ENCODE measurements around the gene MARCHF9. TPM values are rescaled to one million over a fixed set of nuclear protein-coding genes. Genes with fewer than 3 reads are reported as not detected.
"Not testable (repeated sequence)": the region's sequence is repeated elsewhere in the genome, so short reads cannot be mapped to it uniquely, and the experiment has no call there.

MARCHF9 gene
- total RNA-seq, 2 experiments from 2014 or later, result 10.4 to 10.8 TPM

DNA sequence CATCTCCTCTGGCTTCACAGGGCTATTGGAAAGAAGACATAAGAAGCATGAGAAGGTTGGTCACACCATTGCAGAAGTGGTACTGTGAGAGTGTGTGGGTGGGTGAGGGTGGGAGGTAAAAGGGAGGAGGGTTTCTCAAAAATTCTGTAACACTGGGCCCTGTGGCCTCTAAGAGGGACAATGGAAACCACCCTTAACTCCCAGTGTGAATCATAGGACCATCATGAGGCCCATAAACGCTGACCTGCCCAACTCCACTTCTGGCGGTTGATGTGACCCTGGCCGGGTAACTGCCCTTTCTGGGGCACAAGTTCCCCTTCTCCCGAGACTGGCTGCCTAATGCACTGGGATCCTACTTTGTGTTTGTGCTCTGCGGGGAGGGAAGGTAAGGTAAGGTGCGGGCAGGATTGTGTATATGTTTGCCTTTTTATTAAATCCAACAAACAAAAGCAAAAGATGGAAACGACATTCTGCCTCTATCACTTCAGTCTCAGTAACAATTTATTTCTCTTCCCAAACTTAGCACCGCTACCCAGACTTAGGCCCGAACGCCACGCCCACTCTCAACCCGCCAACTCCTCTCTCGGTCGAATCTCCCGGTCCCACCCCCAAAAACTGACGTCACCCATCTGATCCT, 16.5 kb downstream of the MARCHF9 start:
- Mint-ChIP-seq H3K4me1 (ENCODE audit: low read depth) (peaks cover 31% of the 10 kb centered on the region), H3K9me3 (no peaks in the 10 kb centered on the region), H3K27me3 (ENCODE audit: low read depth) (peaks cover 5% of the 10 kb centered on the region), H3K36me3 (ENCODE audit: low read depth) (peaks cover 29% of the 10 kb centered on the region), H3K27ac (peak overlapping the region; percentile 95), H3K4me3 (peak overlapping the region; percentile 98)
- CTCF ChIA-PET, result interaction anchor here (1.0 to 1.8 kb wide), 2 partner anchors 11 to 61 kb away, joined by 3 to 7 read pairs; no protein-coding TSS in a partner anchor
- intact Hi-C loops (cut with micrococcal nuclease), result no loop called here
- DNase-seq, result peak; percentile 92

GRCh38 chr12:57771873-57772428, 17.0 kb downstream of the MARCHF9 start, which contains the start of gene METTL1:
Gene METTL1 (minus strand): TSS chr12:57772105. CDS start chr12:57772083, 22 bp downstream.
- Mint-ChIP-seq H3K27me3 (ENCODE audit: low read depth) (peaks cover 2% of the 10 kb centered on the region), H3K4me1 (ENCODE audit: low read depth) (peaks cover 25% of the 10 kb centered on the region), H3K9me3 (no peaks in the 10 kb centered on the region), H3K27ac (peak within 1 kb of the TSS; percentile 95), H3K36me3 (ENCODE audit: low read depth) (peaks cover 29% of the 10 kb centered on the region), H3K4me3 (peak within 1 kb of the TSS; percentile 98)
- DNase-seq, result peak; percentile 97
- CTCF ChIA-PET, result interaction anchor here (1.0 to 1.8 kb wide), 5 partner anchors 10 to 133 kb away, joined by 3 to 7 read pairs (median 5); no protein-coding TSS in a partner anchor
- intact Hi-C loops (cut with micrococcal nuclease), result loop anchor here (1.0 kb wide), 6 partner anchors 10 to 250 kb away; partner anchors contain the start of genes ATP23, CDK4, MBD6 and TSFM

DNA sequence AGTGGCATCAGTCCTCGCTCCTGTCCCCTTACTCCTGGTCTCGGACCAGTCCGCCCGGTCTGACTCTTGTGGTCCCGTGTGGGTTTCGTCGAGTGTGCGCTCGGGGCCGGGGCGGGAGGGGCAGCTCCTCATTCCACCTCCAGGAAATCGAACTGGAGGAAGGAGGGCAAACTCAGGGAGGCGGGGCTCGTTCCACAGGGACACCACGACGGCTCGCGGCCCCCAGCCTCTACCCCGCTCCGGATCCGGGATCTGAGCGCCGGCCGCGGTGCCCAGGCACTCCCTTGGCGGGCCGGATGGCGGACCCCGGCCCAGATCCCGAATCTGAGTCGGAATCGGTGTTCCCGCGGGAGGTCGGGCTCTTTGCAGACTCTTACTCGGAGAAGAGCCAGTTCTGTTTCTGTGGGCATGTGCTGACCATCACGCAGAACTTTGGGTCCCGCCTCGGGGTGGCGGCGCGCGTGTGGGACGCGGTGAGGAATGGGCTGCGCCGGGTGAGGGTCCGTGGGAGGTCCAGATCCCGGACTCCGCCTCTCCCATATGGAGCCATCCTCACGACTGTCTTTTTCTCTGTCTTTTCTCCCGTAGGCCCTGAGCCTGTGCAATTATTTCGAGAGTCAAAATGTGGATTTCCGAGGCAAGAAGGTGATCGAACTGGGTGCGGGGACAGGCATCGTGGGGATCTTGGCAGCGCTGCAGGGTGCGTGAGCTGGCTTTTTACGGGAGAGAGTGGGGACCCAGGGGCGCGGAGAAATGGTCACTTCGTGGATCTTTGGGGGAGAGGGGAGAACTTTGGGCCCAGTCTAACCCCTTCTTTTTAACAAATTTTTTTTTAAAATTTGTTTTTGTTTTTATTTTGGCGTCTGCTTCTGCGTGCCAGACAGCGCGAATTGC, 17.8 kb downstream of the MARCHF9 start, which contains the start of gene EEF1AKMT3:
Gene EEF1AKMT3, plus strand, starts transcription at position 186 of the 894 bp plus-strand sequence. Its CDS starts 111 bp downstream, at position 297.
- peaks cover 22% of the 10 kb centered on the region for H3K4me1 Mint-ChIP-seq (ENCODE audit: low read depth)
- CTCF ChIA-PET, result interaction anchor here (1.0 to 1.8 kb wide), 5 partner anchors 9 to 132 kb away, joined by 3 to 7 read pairs (median 5); no protein-coding TSS in a partner anchor
- intact Hi-C loops (cut with micrococcal nuclease), result loop anchor here (1.0 kb wide), 6 partner anchors 10 to 250 kb away; partner anchors contain the start of genes ATP23, CDK4, MBD6 and TSFM
- H3K27ac Mint-ChIP-seq, result peak within 1 kb of the TSS; percentile 95
- DNase-seq, result peak; percentile 53
- H3K4me3 Mint-ChIP-seq, result peak within 1 kb of the TSS; percentile 98
- H3K27me3 Mint-ChIP-seq (ENCODE audit: low read depth), result peaks cover 2% of the 10 kb centered on the region
- no peaks in the 10 kb centered on the region for H3K9me3 Mint-ChIP-seq
- peaks cover 29% of the 10 kb centered on the region for H3K36me3 Mint-ChIP-seq (ENCODE audit: low read depth)

DNA sequence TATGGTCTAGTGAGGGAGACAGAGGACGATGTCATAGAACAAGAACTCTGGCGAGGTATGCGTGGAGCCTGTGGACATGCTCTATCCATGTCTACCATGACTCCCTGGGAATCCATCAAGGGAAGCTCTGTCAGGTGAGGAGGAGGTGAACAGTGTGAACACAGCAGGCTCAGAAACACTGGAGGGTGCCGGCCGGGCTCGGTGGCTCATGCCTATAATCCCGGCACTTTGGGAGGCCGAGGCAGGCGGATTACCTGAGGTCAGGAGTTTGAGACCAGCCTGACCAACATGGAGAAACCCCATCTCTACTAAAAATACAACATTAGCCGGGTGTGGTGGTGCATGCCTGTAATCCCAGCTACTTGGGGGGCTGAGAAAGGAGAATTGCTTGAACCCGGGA, 19.7 kb downstream of the MARCHF9 start:
- H3K36me3 Mint-ChIP-seq (ENCODE audit: low read depth), result peaks cover 15% of the 10 kb centered on the region
- CTCF ChIA-PET, result interaction anchor here (0.6 kb wide), 1 partner anchor 51 kb away, joined by 3 read pairs; no protein-coding TSS in a partner anchor
- H3K4me3 Mint-ChIP-seq, result not testable (repeated sequence)

DNA sequence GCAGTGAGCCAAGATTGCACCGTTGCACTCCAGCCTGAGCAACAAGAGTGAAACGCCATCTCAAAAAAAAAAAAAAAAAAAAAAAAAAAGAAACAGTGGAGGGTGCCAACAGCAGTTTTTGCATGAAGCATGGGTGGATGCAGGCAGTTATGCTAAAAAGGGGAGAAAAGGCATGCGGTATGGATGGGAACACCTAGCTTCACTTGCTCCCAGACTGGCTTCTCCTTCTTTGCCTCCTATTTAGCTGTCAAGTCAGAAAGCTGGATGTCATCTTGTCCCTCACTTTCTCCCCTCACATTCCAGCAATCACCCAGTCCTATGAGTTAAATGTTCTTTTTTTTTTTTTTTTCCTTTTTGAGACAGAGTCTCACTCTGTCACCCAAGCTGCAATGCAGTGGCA, 20.1 kb downstream of the MARCHF9 start:
- Mint-ChIP-seq H3K4me1 (ENCODE audit: low read depth) (peaks cover 22% of the 10 kb centered on the region), H3K36me3 (ENCODE audit: low read depth) (peaks cover 13% of the 10 kb centered on the region), H3K27ac (no peak overlapping the region), H3K4me3 (no peak overlapping the region), H3K27me3 (ENCODE audit: low read depth) (peaks cover 2% of the 10 kb centered on the region), H3K9me3 (no peaks in the 10 kb centered on the region)
- DNase-seq, result no peak
- intact Hi-C loops (cut with micrococcal nuclease), result no loop called here
- CTCF ChIA-PET, result interaction anchor here (0.6 to 1.2 kb wide), 3 partner anchors 15 to 51 kb away, joined by 3 to 5 read pairs (median 3); no protein-coding TSS in a partner anchor

More for the DNA sequence above, 19.7 kb downstream of the MARCHF9 start:
- H3K27ac Mint-ChIP-seq; H3K9me3 Mint-ChIP-seq; H3K27me3 Mint-ChIP-seq (ENCODE audit: low read depth); intact Hi-C loops (cut with micrococcal nuclease); DNase-seq: not testable (repeated sequence)
- peaks cover 22% of the 10 kb centered on the region for H3K4me1 Mint-ChIP-seq (ENCODE audit: low read depth)

GRCh38 chr12:57775563-57776246, 20.8 kb downstream of the MARCHF9 start:
- CTCF ChIA-PET, result interaction anchor here (0.7 to 1.2 kb wide), 3 partner anchors 11 to 27 kb away, joined by 3 to 5 read pairs (median 3); no protein-coding TSS in a partner anchor
- intact Hi-C loops (cut with micrococcal nuclease), result no loop called here
- H3K27ac Mint-ChIP-seq, result no peak overlapping the region

DNA sequence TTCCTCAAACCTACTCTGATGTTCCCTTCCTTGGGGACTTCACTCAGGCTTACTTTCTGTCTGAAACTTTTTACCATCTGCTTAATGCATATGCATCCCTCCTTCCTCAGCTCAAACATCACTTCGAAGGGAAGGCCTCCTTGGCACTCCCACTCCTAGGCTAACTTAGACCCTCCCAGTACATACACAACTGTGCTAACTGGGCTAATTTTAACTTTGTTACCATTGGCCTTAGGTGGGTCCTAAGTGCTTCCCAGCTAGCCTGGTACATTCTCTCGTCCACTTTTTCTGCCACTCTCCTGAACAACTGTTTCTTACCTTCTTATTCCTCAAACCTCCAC, 21.3 kb downstream of the MARCHF9 start:
- intact Hi-C loops (cut with micrococcal nuclease), result no loop called here
- no peak for DNase-seq
- H3K9me3 Mint-ChIP-seq, result no peaks in the 10 kb centered on the region

More at GRCh38 chr12:57775563-57776246, 20.8 kb downstream of the MARCHF9 start:
- Mint-ChIP-seq H3K4me3 (no peak overlapping the region), H3K27me3 (ENCODE audit: low read depth) (peaks cover 2% of the 10 kb centered on the region), H3K9me3 (no peaks in the 10 kb centered on the region), H3K4me1 (ENCODE audit: low read depth) (peaks cover 23% of the 10 kb centered on the region), H3K36me3 (ENCODE audit: low read depth) (peaks cover 10% of the 10 kb centered on the region)
- DNase-seq, result no peak

GRCh38 chr12:57777367-57777766, 22.5 kb downstream of the MARCHF9 start:
- H3K4me3 Mint-ChIP-seq, result no peak overlapping the region
- no peaks in the 10 kb centered on the region for H3K9me3 Mint-ChIP-seq
- intact Hi-C loops (cut with micrococcal nuclease), result no loop called here
- DNase-seq, result no peak
- CTCF ChIA-PET, result interaction anchor here (0.7 to 1.4 kb wide), 2 partner anchors 11 to 1018 kb away, joined by 3 to 5 read pairs; partner anchors contain the start of gene CYP27B1
- peaks cover 23% of the 10 kb centered on the region for H3K4me1 Mint-ChIP-seq (ENCODE audit: low read depth)
- H3K27ac Mint-ChIP-seq, result no peak overlapping the region
- peaks cover 5% of the 10 kb centered on the region for H3K36me3 Mint-ChIP-seq (ENCODE audit: low read depth)
- peaks cover 2% of the 10 kb centered on the region for H3K27me3 Mint-ChIP-seq (ENCODE audit: low read depth)

More for the DNA sequence above, 21.3 kb downstream of the MARCHF9 start:
- CTCF ChIA-PET, result interaction anchor here (1.1 to 1.2 kb wide), 2 partner anchors 17 to 27 kb away, joined by 3 to 5 read pairs; no protein-coding TSS in a partner anchor
- Mint-ChIP-seq H3K27ac (no peak overlapping the region), H3K36me3 (ENCODE audit: low read depth) (peaks cover 10% of the 10 kb centered on the region), H3K4me3 (no peak overlapping the region), H3K27me3 (ENCODE audit: low read depth) (peaks cover 2% of the 10 kb centered on the region), H3K4me1 (ENCODE audit: low read depth) (peaks cover 19% of the 10 kb centered on the region)

GRCh38 chr12:57777911-57778310, 23.0 kb downstream of the MARCHF9 start:
- no peak overlapping the region for H3K27ac Mint-ChIP-seq
- no peak for DNase-seq
- H3K4me3 Mint-ChIP-seq, result no peak overlapping the region
- CTCF ChIA-PET, result interaction anchor here (0.7 to 1.4 kb wide), 4 partner anchors 11 to 1019 kb away, joined by 3 to 5 read pairs (median 4); partner anchors contain the start of gene CYP27B1
- intact Hi-C loops (cut with micrococcal nuclease), result no loop called here
- H3K36me3 Mint-ChIP-seq (ENCODE audit: low read depth), result peaks cover 9% of the 10 kb centered on the region
- peaks cover 26% of the 10 kb centered on the region for H3K4me1 Mint-ChIP-seq (ENCODE audit: low read depth)
- H3K9me3 Mint-ChIP-seq, result no peaks in the 10 kb centered on the region
- H3K27me3 Mint-ChIP-seq (ENCODE audit: low read depth), result peaks cover under 1% of the 10 kb centered on the region

DNA sequence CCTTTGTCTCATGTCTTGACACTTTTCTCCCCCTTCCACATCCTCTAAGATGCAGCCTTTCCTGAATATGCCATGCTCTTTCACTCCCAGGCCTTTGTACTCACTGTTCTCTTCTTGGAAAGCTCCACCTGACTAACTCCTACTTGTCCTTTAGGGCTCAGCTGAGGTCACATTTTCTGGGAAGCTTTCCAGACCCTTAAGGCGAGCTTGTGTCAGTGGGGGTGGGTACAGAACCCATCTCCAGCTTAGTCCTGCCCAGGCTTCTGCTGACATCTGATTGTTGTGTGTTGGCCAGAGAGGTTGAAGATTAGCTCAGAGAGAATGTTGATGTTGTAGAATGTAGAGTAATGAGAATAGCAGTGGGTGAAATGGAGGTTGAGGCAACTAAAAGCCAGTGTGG, 24.8 kb downstream of the MARCHF9 start:
- no peaks in the 10 kb centered on the region for H3K27me3 Mint-ChIP-seq (ENCODE audit: low read depth)
- H3K9me3 Mint-ChIP-seq, result no peaks in the 10 kb centered on the region
- no peak for DNase-seq
- peaks cover 11% of the 10 kb centered on the region for H3K36me3 Mint-ChIP-seq (ENCODE audit: low read depth)
- peaks cover 27% of the 10 kb centered on the region for H3K4me1 Mint-ChIP-seq (ENCODE audit: low read depth)
- no peak overlapping the region for H3K27ac Mint-ChIP-seq
- CTCF ChIA-PET, result interaction anchor here (0.8 to 1.2 kb wide), 3 partner anchors 15 to 47 kb away, joined by 3 to 5 read pairs (median 4); no protein-coding TSS in a partner anchor
- H3K4me3 Mint-ChIP-seq, result no peak overlapping the region
- intact Hi-C loops (cut with micrococcal nuclease), result loop anchor here (5.0 kb wide), 1 partner anchor 197 kb away; no protein-coding TSS in a partner anchor

Data from activated naive CD4-positive, alpha-beta T cell treated with anti-CD3 and anti-CD28 coated beads for 36 hours (primary cell).